ENCODE measurements around the gene TNFSF4. TPM values are rescaled to one million over a fixed set of nuclear protein-coding genes. Genes with fewer than 3 reads are reported as not detected.

The TNFSF4 gene
- polyA plus RNA-seq, 1 of the 3 experiments (the other 2 are of a cell fraction): 25.9 TPM

- TF ChIP-seq MAX (IDR thresholded peaks at IDR 0.05; ENCODE audit: low read depth) (no peak), FOXM1 (IDR thresholded peaks at IDR 0.05; ENCODE audit: low read depth) (no peak)
These were observed 56.3 kb downstream of the TNFSF4 start (continued) for GRCh38 chr1:173150795-173151194.

- ChIA-PET CTCF (no interaction called here), POLR2A (no interaction called here)
- H3K79me2 ChIP-seq (ENCODE audit: insufficient read depth): no peaks in the 10 kb centered on the region
- no peak overlapping the region for H3K4me3 ChIP-seq (ENCODE audit: low read depth in 2 of 2, low read length in 1 of 2)
- no peak overlapping the region for H2AFZ ChIP-seq (ENCODE audit: low read depth)
- H3K9ac ChIP-seq: no peak overlapping the region
- no peak overlapping the region for H3K27ac ChIP-seq (ENCODE audit: low read depth in 2 of 2, low read length in 1 of 2)
- H3K27me3 ChIP-seq (ENCODE audit: insufficient read depth): no peaks in the 10 kb centered on the region
- H3K36me3 ChIP-seq (replicated peaks in 1 of 2; ENCODE audit: control insufficient read depth in 1 of 2, insufficient read depth in 2 of 2, low read length in 1 of 2): no peaks in the 10 kb centered on the region
- H3K9me3 ChIP-seq: 0 out of 2 replicates have a peak, but pooled peaks cover 7% of the 10 kb centered on the region
- no peaks in the 10 kb centered on the region for H3K9me2 ChIP-seq
- H4K20me1 ChIP-seq (ENCODE audit: insufficient read depth): no peaks in the 10 kb centered on the region
- no peak for DNase-seq
- no peaks in the 10 kb centered on the region for H3K4me1 ChIP-seq (ENCODE audit: control insufficient read depth in 1 of 2, insufficient read depth in 2 of 2, low read depth in 1 of 2, low read length in 1 of 2)
- TF ChIP-seq RFX5 (IDR thresholded peaks at IDR 0.05; ENCODE audit: low read length) (no peak), MAX (IDR thresholded peaks at IDR 0.05; ENCODE audit: low read depth) (no peak), MEF2A (IDR thresholded peaks at IDR 0.05; ENCODE audit: borderline replicate concordance, low read depth) (no peak), FOSL2 (IDR thresholded peaks at IDR 0.05; ENCODE audit: borderline replicate concordance, low read depth) (no peak), GATA2 (CRISPR knock-in tag; IDR thresholded peaks at IDR 0.05) (no peak), POLR2AphosphoS5 (IDR thresholded peaks at IDR 0.05; ENCODE audit: low read depth, low read length) (no peak), MXI1 (IDR thresholded peaks at IDR 0.05; ENCODE audit: low read depth, low read length) (no peak), ZBTB33 (IDR thresholded peaks at IDR 0.05; ENCODE audit: borderline replicate concordance, low read depth) (no peak), FOXM1 (IDR thresholded peaks at IDR 0.05; ENCODE audit: low read depth) (no peak), EP300 (IDR thresholded peaks at IDR 0.05; ENCODE audit: borderline replicate concordance in 1 of 2, low read depth in 1 of 2, low read length in 1 of 2) (no peak), IRF3 (IDR thresholded peaks at IDR 0.05; ENCODE audit: low read depth, low read length) (no peak)
- no peak overlapping the region for H3K4me2 ChIP-seq
- no peaks in the 10 kb centered on the region for H3F3A ChIP-seq (replicated peaks; ENCODE audit: insufficient read depth)
- WGBS (ENCODE audit: low lambda C conversion rate): 29% methylated on average over 2 of the region's 2 CpGs
These were observed 57.2 kb downstream of the TNFSF4 start for GRCh38 chr1:173149887-173150286.

GRCh38 chr1:173148971-173149370 is 58.2 kb downstream of the TNFSF4 start:
- WGBS (ENCODE audit: low lambda C conversion rate): 47% methylated on average over 2 of the region's 2 CpGs
- Histone ChIP-seq H3K4me3 (ENCODE audit: low read depth in 2 of 2, low read length in 1 of 2) (no peak overlapping the region), H3K79me2 (ENCODE audit: insufficient read depth) (no peaks in the 10 kb centered on the region), H3K36me3 (replicated peaks in 1 of 2; ENCODE audit: control insufficient read depth in 1 of 2, insufficient read depth in 2 of 2, low read length in 1 of 2) (no peaks in the 10 kb centered on the region), H3K9me3 (0 out of 2 replicates have a peak, but pooled peaks cover 7% of the 10 kb centered on the region), H3K27ac (ENCODE audit: low read depth in 2 of 2, low read length in 1 of 2) (no peak overlapping the region), H3K9ac (no peak overlapping the region), H3F3A (replicated peaks; ENCODE audit: insufficient read depth) (no peaks in the 10 kb centered on the region), H4K20me1 (ENCODE audit: insufficient read depth) (no peaks in the 10 kb centered on the region), H3K4me2 (no peak overlapping the region), H2AFZ (ENCODE audit: low read depth) (no peak overlapping the region), H3K27me3 (ENCODE audit: insufficient read depth) (no peaks in the 10 kb centered on the region), H3K9me2 (no peaks in the 10 kb centered on the region), H3K4me1 (ENCODE audit: control insufficient read depth in 1 of 2, insufficient read depth in 2 of 2, low read depth in 1 of 2, low read length in 1 of 2) (no peaks in the 10 kb centered on the region)
- DNase-seq: no peak
- ChIA-PET POLR2A (no interaction called here), CTCF (no interaction called here)
- TF ChIP-seq NFIC (IDR thresholded peaks at IDR 0.05; ENCODE audit: borderline replicate concordance) (no peak), MXI1 (IDR thresholded peaks at IDR 0.05; ENCODE audit: low read depth, low read length) (no peak), NRF1 (IDR thresholded peaks at IDR 0.05; ENCODE audit: low read depth, low read length) (no peak), RXRA (IDR thresholded peaks at IDR 0.05; ENCODE audit: borderline replicate concordance, low read depth) (no peak), USF1 (IDR thresholded peaks at IDR 0.05; ENCODE audit: borderline replicate concordance, low read depth) (no peak), GABPA (IDR thresholded peaks at IDR 0.05; ENCODE audit: low read depth) (no peak), REST (IDR thresholded peaks at IDR 0.05; ENCODE audit: low read depth, low read length) (no peak), RAD21 (IDR thresholded peaks at IDR 0.05; ENCODE audit: low read length) (no peak), GATA2 (CRISPR knock-in tag; IDR thresholded peaks at IDR 0.05) (no peak)

Measured in SK-N-SH (cell line).